Ovary (tissue), 3 donors: ENCODE measurements around the gene BCO1.

Source experiments
- CTCF ChIP-seq, 3 donors: fragments of 450-650 bp in 2 of 3; fragments of 200-600 bp in 1 of 3; IDR thresholded peaks; one replicate each; pipeline versions ENCODE4 v1.5.1 to v1.8.0; 2016 to 2022; ENCODE audit warnings: antibody characterized with exemption in 3 of 3, mild to moderate bottlenecking in 1 of 3
- POLR2A ChIP-seq: fragments of 450-650 bp; IDR thresholded peaks from one replicate; pipeline ENCODE4 v1.6.1; 2017; ENCODE audit warnings: antibody characterized with exemption, mild to moderate bottlenecking, moderate library complexity
- donor health status: DM: no; HTN: no; CAD: no.

- TF ChIP-seq POLR2A (no peak), CTCF (IDR thresholded peaks at IDR 0.05) (no peak)
Measured at GRCh38 chr16:81335669-81336068, 97.2 kb downstream of the BCO1 start.
